Measurements from ENCODE around the gene UBE2J2. TPM values are rescaled to one million over a fixed set of nuclear protein-coding genes. Genes with fewer than 3 reads are reported as not detected.

Gene UBE2J2
- total RNA-seq, 3 donors from 2014 or later (not counting 1 experiment from before 2014, with no cell fraction given): 66.0 to 84.2 (median 78.1) TPM

DNA sequence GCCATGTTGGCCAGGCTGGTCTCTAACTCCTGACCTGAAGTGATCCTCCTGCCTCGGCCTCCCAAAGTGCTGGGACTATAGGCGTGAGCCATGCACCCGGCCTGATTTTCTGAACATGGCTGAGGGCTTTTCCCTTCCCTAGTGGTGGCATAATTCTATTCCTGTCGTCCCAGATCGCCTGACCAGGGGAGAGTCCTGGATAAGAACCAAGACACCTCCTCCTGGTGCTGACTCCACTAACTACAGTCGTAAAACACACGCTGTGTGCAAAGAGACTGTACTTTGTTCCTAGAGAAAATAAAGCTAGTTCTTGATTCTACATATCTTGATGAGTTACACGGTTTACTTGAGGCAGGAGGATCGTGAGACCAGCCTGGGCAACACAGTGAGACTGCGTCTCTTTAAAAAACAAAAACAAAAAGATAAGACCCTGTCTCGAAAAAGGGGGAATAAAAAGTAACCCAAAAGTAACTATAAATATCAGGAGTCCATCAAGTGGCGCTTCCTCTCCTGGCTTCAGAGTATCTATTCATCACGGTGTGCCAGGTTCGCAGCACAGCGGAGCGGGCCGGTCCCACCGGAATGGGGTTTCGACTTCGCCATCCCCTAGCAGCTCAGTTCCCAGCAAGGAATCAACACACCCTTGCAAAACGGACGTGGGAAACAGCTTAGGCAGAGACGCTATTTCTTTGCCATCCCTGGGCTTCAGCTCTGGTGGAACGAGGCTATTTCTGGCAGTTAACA is 42.8 kb downstream of the UBE2J2 start:
- H3K36me3 Mint-ChIP-seq: no peaks in the 10 kb centered on the region
- H3K4me3 ChIP-seq (ENCODE audit: low read length): peak overlapping the region; percentile 89

DNA sequence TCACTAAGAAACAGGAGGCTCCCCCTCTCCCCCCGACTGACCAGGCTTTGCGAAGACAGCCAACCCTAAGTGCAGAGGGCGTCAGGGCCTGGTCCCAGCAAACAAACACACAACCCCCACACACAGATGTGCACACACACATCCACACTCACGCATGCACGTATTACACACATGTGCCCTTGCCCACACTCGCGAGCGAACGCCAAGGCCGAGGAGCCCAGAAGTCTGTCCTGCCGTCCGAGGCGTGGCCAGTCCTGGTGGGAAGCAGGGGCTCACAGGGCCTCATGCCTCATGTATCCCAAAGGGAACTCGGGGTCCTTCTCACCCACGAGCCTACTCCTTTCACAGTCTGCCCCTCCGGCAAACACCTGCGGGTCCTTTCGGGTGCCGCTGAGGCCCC is 43.9 kb downstream of the UBE2J2 start:
- Histone ChIP-seq H3K27me3 (ENCODE audit: control insufficient read depth, insufficient read depth, low read length) (no peaks in the 10 kb centered on the region), H3K4me1 (ENCODE audit: control insufficient read depth, insufficient read depth, low read length) (peaks cover 50% of the 10 kb centered on the region), H3K27ac (ENCODE audit: low read length) (no peak overlapping the region), H3K36me3 (ENCODE audit: control insufficient read depth, insufficient read depth, low read length) (peaks cover 44% of the 10 kb centered on the region), H3K9me3 (ENCODE audit: control insufficient read depth, insufficient read depth, low read length) (no peaks in the 10 kb centered on the region), H3K4me3 (ENCODE audit: low read length) (no peak overlapping the region)
- WGBS (ENCODE audit: insufficient coverage): 90% methylated on average over 19 of the region's 19 CpGs
- TF ChIP-seq, protein P1, sequence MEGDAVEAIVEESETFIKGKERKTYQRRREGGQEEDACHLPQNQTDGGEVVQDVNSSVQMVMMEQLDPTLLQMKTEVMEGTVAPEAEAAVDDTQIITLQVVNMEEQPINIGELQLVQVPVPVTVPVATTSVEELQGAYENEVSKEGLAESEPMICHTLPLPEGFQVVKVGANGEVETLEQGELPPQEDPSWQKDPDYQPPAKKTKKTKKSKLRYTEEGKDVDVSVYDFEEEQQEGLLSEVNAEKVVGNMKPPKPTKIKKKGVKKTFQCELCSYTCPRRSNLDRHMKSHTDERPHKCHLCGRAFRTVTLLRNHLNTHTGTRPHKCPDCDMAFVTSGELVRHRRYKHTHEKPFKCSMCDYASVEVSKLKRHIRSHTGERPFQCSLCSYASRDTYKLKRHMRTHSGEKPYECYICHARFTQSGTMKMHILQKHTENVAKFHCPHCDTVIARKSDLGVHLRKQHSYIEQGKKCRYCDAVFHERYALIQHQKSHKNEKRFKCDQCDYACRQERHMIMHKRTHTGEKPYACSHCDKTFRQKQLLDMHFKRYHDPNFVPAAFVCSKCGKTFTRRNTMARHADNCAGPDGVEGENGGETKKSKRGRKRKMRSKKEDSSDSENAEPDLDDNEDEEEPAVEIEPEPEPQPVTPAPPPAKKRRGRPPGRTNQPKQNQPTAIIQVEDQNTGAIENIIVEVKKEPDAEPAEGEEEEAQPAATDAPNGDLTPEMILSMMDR (IDR thresholded peaks at IDR 0.05): no peak
- H3K4me3 Mint-ChIP-seq: peak overlapping the region; percentile 68
- no peaks in the 10 kb centered on the region for H3K36me3 Mint-ChIP-seq
- no peaks in the 10 kb centered on the region for H3K27me3 Mint-ChIP-seq (ENCODE audit: low read depth in 2 of 2)
- DNase-seq: no peak
- H3K4me1 Mint-ChIP-seq: peaks cover 28 to 38% of the 10 kb centered on the region in 2 donors
- intact Hi-C loops (cut with micrococcal nuclease): loop anchor here (2.0 kb wide), 1 partner anchor 15 kb away; the partner anchor contains the start of gene TNFRSF4
- no peaks in the 10 kb centered on the region for H3K9me3 Mint-ChIP-seq
- no peak for ATAC-seq
- H3K27ac Mint-ChIP-seq: peak overlapping the region; percentile 25 to 88

More for the DNA sequence above, 42.8 kb downstream of the UBE2J2 start:
- Mint-ChIP-seq H3K4me3 (peak overlapping the region; percentile 95), H3K9me3 (no peaks in the 10 kb centered on the region), H3K27ac (peak overlapping the region; percentile 82 to 88), H3K27me3 (ENCODE audit: low read depth in 2 of 2) (no peaks in the 10 kb centered on the region), H3K4me1 (peaks cover 28 to 33% of the 10 kb centered on the region in 2 donors)
- TF ChIP-seq, protein P1 (IDR thresholded peaks at IDR 0.05): no peak
- ATAC-seq (no peak), DNase-seq (peak in 1 of 2 donors; percentile 47)
- Histone ChIP-seq H3K27me3 (ENCODE audit: control insufficient read depth, insufficient read depth, low read length) (no peaks in the 10 kb centered on the region), H3K36me3 (ENCODE audit: control insufficient read depth, insufficient read depth, low read length) (peaks cover 38% of the 10 kb centered on the region), H3K9me3 (ENCODE audit: control insufficient read depth, insufficient read depth, low read length) (no peaks in the 10 kb centered on the region), H3K4me1 (ENCODE audit: control insufficient read depth, insufficient read depth, low read length) (peaks cover 50% of the 10 kb centered on the region), H3K27ac (ENCODE audit: low read length) (peak overlapping the region; percentile 76)
- intact Hi-C loops (cut with micrococcal nuclease): loop anchor here (2.0 kb wide), 1 partner anchor 16 kb away; the partner anchor contains the start of gene TNFRSF4
- 19% methylated on average over 23 of the region's 24 CpGs for WGBS (ENCODE audit: insufficient coverage)

DNA sequence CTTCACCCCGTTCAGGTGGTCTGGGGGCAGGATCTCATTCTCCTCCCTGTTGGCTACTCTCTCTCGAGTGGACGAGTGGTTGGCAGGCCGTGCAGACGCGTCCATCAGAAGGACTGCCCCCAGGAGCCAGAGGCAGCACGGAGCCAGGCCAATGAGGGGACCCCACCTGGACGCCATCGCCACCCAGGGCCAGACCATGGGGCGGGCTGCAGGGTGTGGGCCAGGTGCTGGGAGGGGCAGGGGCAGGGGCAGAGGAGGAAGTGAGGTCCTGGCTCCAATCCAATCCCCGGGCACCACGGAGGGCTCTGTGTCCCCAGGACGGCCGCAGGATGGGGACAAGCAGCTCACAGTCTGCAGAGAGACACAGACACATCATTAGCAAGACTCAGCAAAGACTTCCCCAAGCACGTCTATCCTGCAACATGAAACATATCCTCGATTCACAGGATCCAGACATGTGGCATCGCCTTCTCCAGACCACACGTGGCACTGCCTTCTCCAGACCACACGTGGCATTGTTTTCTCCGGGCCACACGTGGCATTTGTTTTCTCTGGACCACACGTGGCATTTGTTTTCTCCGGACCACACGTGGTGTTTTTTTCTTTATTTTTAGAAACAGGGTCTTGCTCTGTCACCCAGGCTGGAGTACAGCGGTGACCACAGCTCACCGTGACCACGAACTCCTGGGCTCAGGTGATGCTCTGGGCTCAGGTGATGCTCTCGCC is 44.9 kb downstream of the UBE2J2 start:
- peaks cover 48% of the 10 kb centered on the region for H3K4me1 ChIP-seq (ENCODE audit: control insufficient read depth, insufficient read depth, low read length)
- peaks cover 49% of the 10 kb centered on the region for H3K36me3 ChIP-seq (ENCODE audit: control insufficient read depth, insufficient read depth, low read length)
- no peaks in the 10 kb centered on the region for H3K9me3 ChIP-seq (ENCODE audit: control insufficient read depth, insufficient read depth, low read length)
- peaks cover 23 to 35% of the 10 kb centered on the region in 2 donors for H3K4me1 Mint-ChIP-seq
- ATAC-seq (no peak), DNase-seq (no peak)
- H3K4me3 ChIP-seq (ENCODE audit: low read length): no peak overlapping the region
- TF ChIP-seq, protein P1 (IDR thresholded peaks at IDR 0.05): no peak
- no peak overlapping the region for H3K27ac ChIP-seq (ENCODE audit: low read length)
- intact Hi-C loops (cut with micrococcal nuclease): no loop called here
- WGBS (ENCODE audit: insufficient coverage): 80% methylated on average over 28 of the region's 28 CpGs
- H3K27me3 Mint-ChIP-seq (ENCODE audit: low read depth in 2 of 2): no peaks in the 10 kb centered on the region
- no peak overlapping the region for H3K4me3 Mint-ChIP-seq
- H3K36me3 Mint-ChIP-seq: no peaks in the 10 kb centered on the region
- H3K27ac Mint-ChIP-seq: no peak overlapping the region
- no peaks in the 10 kb centered on the region for H3K27me3 ChIP-seq (ENCODE audit: control insufficient read depth, insufficient read depth, low read length)
- no peaks in the 10 kb centered on the region for H3K9me3 Mint-ChIP-seq

All from natural killer cell (primary cell).